Effector memory CD8-positive, alpha-beta T cell (primary cell): ENCODE measurements around the gene NCKAP1.
A peak's percentile ranks its signal among the peaks of the same experiment; 100 is the strongest.
"Not testable (repeated sequence)": the region's sequence is repeated elsewhere in the genome, so short reads cannot be mapped to it uniquely, and the experiment has no call there.

Source experiments
- ATAC-seq: fragments of 150-1000 bp; cut with Tn5 transposase; replicated peaks from 2 replicates; pipeline ENCODE4 v1.10.0; 2021; ENCODE audit warnings: mild to moderate bottlenecking, moderate library complexity
- DNase-seq, 3 experiments: peaks; one replicate each; pipeline ENCODE4 v3.0.0; 2021
- H3K27ac Mint-ChIP-seq, 2 donors: one replicate each; pipeline ENCODE4 v1.8.0; 2022; ENCODE audit warnings: mild to moderate bottlenecking in 2 of 2, mixed read lengths in 2 of 2, moderate library complexity in 2 of 2
- H3K27me3 Mint-ChIP-seq, 2 donors: one replicate each; pipeline ENCODE4 v1.8.0; 2022; ENCODE audit warnings: mixed read lengths in 2 of 2
- H3K36me3 Mint-ChIP-seq: one replicate; pipeline ENCODE4 v1.8.0; 2022; ENCODE audit warnings: mild to moderate bottlenecking, moderate library complexity, mixed read lengths; ENCODE audit not compliant: insufficient read depth
- H3K4me1 Mint-ChIP-seq, 2 donors: one replicate each; pipeline ENCODE4 v1.8.0; 2022; ENCODE audit warnings: low read depth in 2 of 2, mixed read lengths in 2 of 2
- H3K4me3 Mint-ChIP-seq, 2 donors: one replicate each; pipeline ENCODE4 v1.8.0; 2022; ENCODE audit warnings: mild to moderate bottlenecking in 2 of 2, mixed read lengths in 2 of 2, moderate library complexity in 2 of 2
- H3K9me3 Mint-ChIP-seq, 2 donors: one replicate each; pipeline ENCODE4 v1.8.0; 2022; ENCODE audit warnings: mixed read lengths in 2 of 2

The NCKAP1 gene

GRCh38 chr2:182972548-182972942, 65.7 kb downstream of the NCKAP1 start:
- no peaks in the 10 kb centered on the region for H3K36me3 Mint-ChIP-seq
- no peak overlapping the region for H3K4me3 Mint-ChIP-seq
- no peaks in the 10 kb centered on the region for H3K27me3 Mint-ChIP-seq
- no peak overlapping the region for H3K27ac Mint-ChIP-seq
- H3K9me3 Mint-ChIP-seq: no peaks in the 10 kb centered on the region
- DNase-seq (no peak), ATAC-seq (no peak)
- no peaks in the 10 kb centered on the region for H3K4me1 Mint-ChIP-seq

- DNase-seq: no peak
- H3K27ac Mint-ChIP-seq: no peak overlapping the region
- H3K9me3 Mint-ChIP-seq: no peaks in the 10 kb centered on the region
- no peak for ATAC-seq
- H3K4me1 Mint-ChIP-seq: no peaks in the 10 kb centered on the region
- H3K27me3 Mint-ChIP-seq: no peaks in the 10 kb centered on the region
- no peak overlapping the region for H3K4me3 Mint-ChIP-seq
- H3K36me3 Mint-ChIP-seq: no peaks in the 10 kb centered on the region
Measured at GRCh38 chr2:182971820-182972547, 66.3 kb downstream of the NCKAP1 start.

- no peak overlapping the region for H3K4me3 Mint-ChIP-seq
- peaks cover 4% of the 10 kb centered on the region for H3K36me3 Mint-ChIP-seq
- DNase-seq (no peak), ATAC-seq (no peak)
- H3K4me1 Mint-ChIP-seq: no peaks in the 10 kb centered on the region
- H3K27me3 Mint-ChIP-seq: no peaks in the 10 kb centered on the region
- H3K27ac Mint-ChIP-seq: no peak overlapping the region
- H3K9me3 Mint-ChIP-seq: no peaks in the 10 kb centered on the region
Measured at GRCh38 chr2:182970486-182970885, 67.8 kb downstream of the NCKAP1 start.

- DNase-seq (no peak), ATAC-seq (no peak)
- Mint-ChIP-seq H3K27me3 (no peaks in the 10 kb centered on the region), H3K4me3 (no peak overlapping the region), H3K36me3 (peaks cover 4% of the 10 kb centered on the region), H3K27ac (peak overlapping the region in 1 of 2 donors; percentile 11), H3K9me3 (no peaks in the 10 kb centered on the region), H3K4me1 (no peaks in the 10 kb centered on the region)
Measured at GRCh38 chr2:182968493-182968892, 69.8 kb downstream of the NCKAP1 start.

GRCh38 chr2:182966356-182966755, 71.9 kb downstream of the NCKAP1 start:
- not testable (repeated sequence) for H3K27me3 Mint-ChIP-seq, H3K4me1 Mint-ChIP-seq, ATAC-seq, H3K9me3 Mint-ChIP-seq, H3K4me3 Mint-ChIP-seq, H3K36me3 Mint-ChIP-seq, H3K27ac Mint-ChIP-seq, DNase-seq

- Mint-ChIP-seq H3K27me3 (no peaks in the 10 kb centered on the region), H3K27ac (no peak overlapping the region), H3K9me3 (no peaks in the 10 kb centered on the region), H3K4me1 (no peaks in the 10 kb centered on the region), H3K4me3 (no peak overlapping the region), H3K36me3 (peaks cover 4% of the 10 kb centered on the region)
- ATAC-seq (no peak), DNase-seq (no peak)
Measured at GRCh38 chr2:182962641-182963040, 75.6 kb downstream of the NCKAP1 start.

GRCh38 chr2:182960869-182961268, 77.4 kb downstream of the NCKAP1 start:
- ATAC-seq, H3K36me3 Mint-ChIP-seq, DNase-seq, H3K27me3 Mint-ChIP-seq, H3K9me3 Mint-ChIP-seq, H3K27ac Mint-ChIP-seq, H3K4me3 Mint-ChIP-seq, H3K4me1 Mint-ChIP-seq: not testable (repeated sequence)

- Mint-ChIP-seq H3K27me3 (no peaks in the 10 kb centered on the region), H3K27ac (no peak overlapping the region), H3K36me3 (peaks cover 5% of the 10 kb centered on the region), H3K9me3 (no peaks in the 10 kb centered on the region), H3K4me3 (no peak overlapping the region), H3K4me1 (no peaks in the 10 kb centered on the region)
- DNase-seq (no peak), ATAC-seq (no peak)
Measured at GRCh38 chr2:182954789-182955188, 83.5 kb downstream of the NCKAP1 start.

- peak overlapping the region in 1 of 2 donors; percentile 49 for H3K27ac Mint-ChIP-seq
- no peak for DNase-seq
- no peak overlapping the region for H3K4me3 Mint-ChIP-seq
- H3K36me3 Mint-ChIP-seq: peaks cover 5% of the 10 kb centered on the region
- no peaks in the 10 kb centered on the region for H3K27me3 Mint-ChIP-seq
- no peaks in the 10 kb centered on the region for H3K4me1 Mint-ChIP-seq
- no peaks in the 10 kb centered on the region for H3K9me3 Mint-ChIP-seq
- ATAC-seq: no peak
Measured at GRCh38 chr2:182952741-182953450, 85.4 kb downstream of the NCKAP1 start.

GRCh38 chr2:182951948-182952663, 86.2 kb downstream of the NCKAP1 start:
- H3K9me3 Mint-ChIP-seq: no peaks in the 10 kb centered on the region
- H3K27ac Mint-ChIP-seq: peak overlapping the region in 1 of 2 donors; percentile 49
- H3K4me1 Mint-ChIP-seq: no peaks in the 10 kb centered on the region
- peaks cover 5% of the 10 kb centered on the region for H3K36me3 Mint-ChIP-seq
- DNase-seq (no peak), ATAC-seq (no peak)
- no peaks in the 10 kb centered on the region for H3K27me3 Mint-ChIP-seq
- H3K4me3 Mint-ChIP-seq: no peak overlapping the region

GRCh38 chr2:182950546-182950945, 87.7 kb downstream of the NCKAP1 start:
- no peaks in the 10 kb centered on the region for H3K27me3 Mint-ChIP-seq
- no peak overlapping the region for H3K27ac Mint-ChIP-seq
- ATAC-seq (no peak), DNase-seq (no peak)
- no peak overlapping the region for H3K4me3 Mint-ChIP-seq
- peaks cover 6% of the 10 kb centered on the region for H3K36me3 Mint-ChIP-seq
- no peaks in the 10 kb centered on the region for H3K4me1 Mint-ChIP-seq
- H3K9me3 Mint-ChIP-seq: no peaks in the 10 kb centered on the region

- DNase-seq: no peak
- no peak for ATAC-seq
- Mint-ChIP-seq H3K9me3 (no peaks in the 10 kb centered on the region), H3K27ac (no peak overlapping the region), H3K4me3 (no peak overlapping the region), H3K36me3 (peaks cover 6% of the 10 kb centered on the region), H3K27me3 (no peaks in the 10 kb centered on the region), H3K4me1 (no peaks in the 10 kb centered on the region)
Measured at GRCh38 chr2:182949572-182950189, 88.6 kb downstream of the NCKAP1 start.

- no peak overlapping the region for H3K27ac Mint-ChIP-seq
- no peaks in the 10 kb centered on the region for H3K4me1 Mint-ChIP-seq
- DNase-seq: no peak
- H3K27me3 Mint-ChIP-seq: no peaks in the 10 kb centered on the region
- no peaks in the 10 kb centered on the region for H3K9me3 Mint-ChIP-seq
- H3K4me3 Mint-ChIP-seq: no peak overlapping the region
- ATAC-seq: no peak
- H3K36me3 Mint-ChIP-seq: peaks cover 6% of the 10 kb centered on the region
Measured at GRCh38 chr2:182949052-182949451, 89.2 kb downstream of the NCKAP1 start.
